HG03095 (cell line): ENCODE data around the gene TAS2R1.
"Not testable (repeated sequence)": the region's sequence is repeated elsewhere in the genome, so short reads cannot be mapped to it uniquely, and the experiment has no call there.

ENCODE experiments used
- ATAC-seq: cut with Tn5 transposase; IDR thresholded peaks from one replicate; pipeline ENCODE4 v1.9.1; 2021; ENCODE audit warnings: moderate library complexity; ENCODE audit not compliant: unreplicated experiment

Gene TAS2R1

GRCh38 chr5:9623661-9624060 is 6.5 kb downstream of the TAS2R1 start:
- ATAC-seq, result no peak

- ATAC-seq, result no peak
These were observed 7.2 kb downstream of the TAS2R1 start for GRCh38 chr5:9622971-9623421.

- no peak for ATAC-seq
These were observed 8.7 kb downstream of the TAS2R1 start for GRCh38 chr5:9621379-9621903.

DNA sequence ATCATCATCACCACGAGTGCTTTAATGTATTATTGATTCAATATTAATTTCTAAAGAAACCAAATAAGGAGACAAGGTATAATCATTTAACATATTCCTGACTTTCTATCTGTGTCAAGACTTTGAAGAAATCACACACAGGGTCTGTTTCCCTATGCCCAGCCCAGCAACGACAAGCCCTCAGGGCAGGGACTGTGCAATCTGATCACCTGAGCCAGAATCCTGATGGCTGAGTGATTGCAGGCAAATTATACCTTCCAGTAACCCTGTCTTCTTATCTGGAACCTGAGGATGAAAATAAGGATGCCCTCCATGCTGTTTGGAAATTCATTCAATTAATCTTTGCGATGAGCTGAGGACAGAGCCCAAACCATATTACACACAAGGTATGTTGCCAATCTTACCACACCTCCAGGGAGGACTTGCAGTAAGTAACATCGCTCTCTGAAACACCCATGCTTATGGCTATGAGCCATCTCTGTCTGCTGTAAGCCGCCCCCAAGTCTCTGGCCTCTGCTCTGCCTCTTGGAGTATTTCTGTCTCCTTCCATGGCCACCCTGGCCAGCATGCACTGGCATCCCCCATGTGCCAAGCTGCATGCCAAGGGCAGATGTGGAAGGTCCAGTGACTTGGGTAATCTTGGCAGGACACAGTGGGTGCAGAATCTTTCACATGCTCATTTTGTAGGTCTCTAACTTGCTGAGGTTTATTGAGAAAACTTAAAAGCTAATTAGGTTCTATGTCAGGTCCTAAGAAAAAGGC is 10.6 kb downstream of the TAS2R1 start:
- ATAC-seq, result no peak

GRCh38 chr5:9617739-9618504 is 12.2 kb downstream of the TAS2R1 start:
- ATAC-seq, result no peak

DNA sequence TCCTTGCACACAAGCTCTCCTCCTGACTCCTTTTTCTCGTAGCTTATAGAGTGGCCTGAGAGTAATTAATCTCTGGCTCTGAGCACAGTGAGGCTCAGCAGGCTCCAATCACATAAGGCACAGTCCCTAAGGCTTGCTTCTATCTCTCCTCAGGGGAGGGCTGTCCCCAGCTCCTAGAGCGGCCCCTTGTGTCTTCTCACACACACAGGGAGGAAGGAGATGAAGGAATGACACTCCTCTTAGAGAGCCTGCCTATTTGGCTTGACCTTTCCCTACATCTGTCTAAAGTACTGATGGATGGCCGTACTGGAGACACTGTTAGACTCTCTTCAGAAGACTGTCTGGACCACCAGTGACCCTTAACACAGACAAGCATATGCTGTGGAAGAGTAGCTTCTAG is 12.9 kb downstream of the TAS2R1 start:
- ATAC-seq, result no peak

DNA sequence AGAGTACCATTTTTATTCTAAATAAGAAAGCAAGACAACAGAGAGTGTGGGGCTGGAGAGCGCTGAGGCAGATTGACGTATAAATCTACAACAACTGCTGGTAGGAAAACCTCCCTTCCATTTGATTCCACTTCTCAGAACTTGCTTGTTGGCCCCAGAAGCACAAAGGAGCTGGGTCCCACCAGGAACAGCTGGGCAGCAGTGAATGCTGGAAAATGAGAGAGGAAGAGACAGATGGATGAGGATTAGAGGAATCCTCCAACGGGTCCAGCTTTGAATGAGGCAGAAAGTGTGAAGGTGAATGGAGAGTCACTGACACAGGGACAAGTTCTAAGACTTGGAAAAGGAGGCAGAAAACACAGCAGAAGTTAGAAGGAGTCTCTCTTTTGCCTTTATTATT is 14.8 kb downstream of the TAS2R1 start:
- no peak for ATAC-seq

DNA sequence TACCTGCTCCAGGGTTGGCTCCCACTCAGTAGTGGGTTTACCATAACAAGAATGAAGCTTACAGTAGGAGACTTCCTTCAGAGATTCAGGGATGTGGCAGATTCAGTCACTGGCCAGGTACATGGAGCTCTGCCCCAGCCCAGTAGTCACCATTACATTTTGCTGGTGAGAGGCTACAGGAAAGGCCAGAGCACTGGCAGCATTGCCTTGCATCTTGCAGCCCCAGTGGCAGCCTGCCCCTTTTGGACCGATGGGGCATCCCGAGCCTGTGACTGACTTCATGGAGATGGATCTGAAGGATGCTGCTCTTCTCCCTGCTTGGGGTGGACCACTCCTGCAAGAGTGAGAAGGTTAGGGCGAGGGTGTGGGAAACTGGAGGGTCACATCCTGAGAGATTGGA is 16.8 kb downstream of the TAS2R1 start:
- no peak for ATAC-seq

DNA sequence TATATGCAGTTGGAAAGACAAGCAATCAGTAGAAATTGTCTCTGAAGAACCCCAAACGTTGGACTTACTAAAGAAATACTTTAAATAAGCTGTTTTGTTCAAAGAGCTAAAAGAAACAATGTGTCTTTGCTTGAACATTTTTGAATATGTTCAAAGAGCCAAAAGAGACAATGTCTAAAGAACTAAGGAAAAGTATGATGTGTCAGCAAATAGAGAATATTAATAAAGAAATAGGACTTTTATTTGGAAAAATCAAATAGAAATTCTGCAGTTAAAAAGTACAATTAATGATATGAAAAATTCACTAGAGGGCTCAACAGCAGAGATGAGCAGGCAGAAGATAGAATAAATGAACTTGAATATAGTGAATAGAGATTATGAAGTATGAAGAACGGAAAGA is 19.2 kb downstream of the TAS2R1 start:
- no peak for ATAC-seq

DNA sequence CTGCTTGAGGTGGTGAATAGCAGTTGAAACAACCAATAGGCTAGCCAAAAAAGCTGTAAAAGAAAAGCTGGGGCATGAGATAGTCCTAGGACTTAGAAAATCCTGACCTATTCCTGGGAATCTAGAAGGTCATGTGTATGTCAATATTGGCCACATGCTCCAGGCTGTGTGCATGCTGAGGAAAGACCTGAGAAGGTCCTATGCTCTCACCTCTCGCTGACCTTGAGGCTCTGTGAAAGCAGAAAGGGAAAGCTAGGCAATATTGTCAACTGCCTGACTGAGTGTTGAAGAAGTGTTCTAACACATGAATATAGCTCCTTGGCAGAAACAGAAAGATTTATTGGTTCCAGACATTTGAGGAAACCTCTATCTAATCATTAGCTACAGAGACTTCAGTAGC is 19.8 kb downstream of the TAS2R1 start:
- ATAC-seq, result no peak

GRCh38 chr5:9608093-9608492 is 22.1 kb downstream of the TAS2R1 start:
- no peak for ATAC-seq

- no peak for ATAC-seq
These were observed 24.9 kb downstream of the TAS2R1 start for GRCh38 chr5:9605041-9605838.

GRCh38 chr5:9604416-9604815 is 25.7 kb downstream of the TAS2R1 start:
- no peak for ATAC-seq

DNA sequence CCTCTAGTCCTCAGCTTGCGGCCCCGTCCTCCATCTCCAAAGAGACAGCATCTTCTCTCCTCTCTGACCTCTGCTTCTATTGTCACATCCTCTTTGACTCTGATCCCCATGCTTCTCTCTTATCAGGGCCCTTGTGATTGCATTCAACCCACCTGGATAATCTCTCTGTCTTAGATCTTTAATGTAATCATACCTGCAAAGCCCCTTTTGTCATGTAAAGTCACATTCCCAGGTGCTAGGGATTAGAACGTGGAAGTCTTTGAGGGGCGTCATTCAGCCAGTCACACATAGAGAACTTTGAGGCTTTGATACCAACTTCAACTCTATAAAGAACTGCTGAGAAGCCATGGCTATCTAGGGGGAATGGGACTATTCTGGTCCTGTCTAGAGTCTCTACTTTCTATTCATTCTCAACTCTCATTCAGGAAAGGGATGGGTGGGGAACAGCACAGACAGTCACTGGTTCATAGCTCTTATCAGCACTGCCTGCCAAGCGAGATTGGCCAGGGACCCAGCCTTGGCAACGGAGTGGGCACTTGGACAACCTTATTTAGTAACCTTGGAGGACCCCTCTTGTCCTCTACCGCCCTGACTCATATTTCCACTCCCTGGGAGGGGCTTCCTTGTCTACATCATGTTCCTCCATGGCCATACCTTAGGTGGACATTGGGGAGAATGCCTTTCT is 29.0 kb downstream of the TAS2R1 start:
- no peak for ATAC-seq

GRCh38 chr5:9599391-9599790 is 30.8 kb downstream of the TAS2R1 start:
- ATAC-seq, result no peak

DNA sequence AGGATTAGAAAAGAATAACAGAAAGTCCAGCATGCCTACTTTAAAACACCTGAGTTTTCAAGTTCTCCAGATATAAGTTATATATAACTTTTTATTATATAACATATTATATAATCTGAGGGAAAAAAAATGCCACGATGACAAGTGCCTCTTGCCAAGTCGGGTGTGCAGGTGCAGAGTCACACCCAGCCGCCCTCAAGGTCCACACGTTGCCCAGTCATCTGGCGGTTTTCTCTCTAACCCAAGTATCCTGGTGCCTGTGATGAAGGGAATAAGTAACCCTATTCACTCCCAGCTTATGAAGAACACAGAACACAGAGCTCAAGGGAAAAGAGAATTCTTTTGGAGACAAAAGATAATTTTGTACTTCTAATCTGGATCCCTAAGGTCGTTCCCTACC is 31.8 kb downstream of the TAS2R1 start:
- not testable (repeated sequence) for ATAC-seq

DNA sequence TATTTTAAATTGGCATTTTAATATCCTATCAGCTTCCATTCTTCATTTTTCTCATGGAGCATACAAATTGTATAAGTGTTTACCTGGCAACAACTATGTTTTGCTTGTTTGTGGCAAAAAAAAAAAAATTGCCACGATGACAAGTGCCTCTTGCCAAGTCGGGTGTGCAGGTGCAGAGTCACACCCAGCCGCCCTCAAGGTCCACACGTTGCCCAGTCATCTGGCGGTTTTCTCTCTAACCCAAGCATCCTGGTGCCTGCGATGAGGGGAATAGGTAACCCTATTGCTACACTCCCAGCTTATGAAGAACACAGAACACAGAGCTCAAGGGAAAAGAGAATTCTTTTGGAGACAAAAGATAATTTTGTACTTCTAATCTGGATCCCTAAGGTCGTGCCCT is 32.8 kb downstream of the TAS2R1 start:
- ATAC-seq, result not testable (repeated sequence)

- ATAC-seq, result no peak
These were observed 33.3 kb downstream of the TAS2R1 start for GRCh38 chr5:9596824-9597223.

- ATAC-seq, result no peak
These were observed 33.9 kb downstream of the TAS2R1 start for GRCh38 chr5:9596171-9596780.

GRCh38 chr5:9594913-9595312 is 35.2 kb downstream of the TAS2R1 start:
- no peak for ATAC-seq
